GM18519 (cell line): ENCODE measurements around the gene AFG1L.
A peak's percentile ranks its signal among the peaks of the same experiment; 100 is the strongest.
"Not testable (repeated sequence)": the region's sequence is repeated elsewhere in the genome, so short reads cannot be mapped to it uniquely, and the experiment has no call there.

Experiments
- ATAC-seq: cut with Tn5 transposase; IDR thresholded peaks from one replicate; pipeline ENCODE4 v1.9.1; 2021; ENCODE audit warnings: mild to moderate bottlenecking, moderate library complexity; ENCODE audit not compliant: unreplicated experiment, low FRiP score

Gene AFG1L

GRCh38 chr6:108294727-108295625 lies at the start of gene AFG1L:
Gene AFG1L (plus strand): TSS chr6:108295054. CDS start chr6:108295080, 26 bp downstream.
- peak; percentile 55 for ATAC-seq

GRCh38 chr6:108245095-108245494 lies 49.8 kb upstream of the AFG1L start:
- not testable (repeated sequence) for ATAC-seq

GRCh38 chr6:108247965-108248536 lies 46.8 kb upstream of the AFG1L start:
- ATAC-seq, result no peak

- no peak for ATAC-seq
These were observed 44.5 kb upstream of the AFG1L start for GRCh38 chr6:108250240-108250866.

- no peak for ATAC-seq
These were observed 43.6 kb upstream of the AFG1L start for GRCh38 chr6:108251252-108251651.

- no peak for ATAC-seq
These were observed 42.8 kb upstream of the AFG1L start for GRCh38 chr6:108252055-108252454.

- no peak for ATAC-seq
These were observed 41.6 kb upstream of the AFG1L start for GRCh38 chr6:108253241-108253640.

GRCh38 chr6:108254433-108255410 lies 40.1 kb upstream of the AFG1L start:
- ATAC-seq, result no peak

GRCh38 chr6:108260126-108260808 lies 34.6 kb upstream of the AFG1L start:
- no peak for ATAC-seq

- ATAC-seq, result peak; percentile 78
These were observed 33.9 kb upstream of the AFG1L start, which contains the start of gene SNX3 for GRCh38 chr6:108260809-108261569. Gene SNX3 (minus strand): TSS chr6:108261040. CDS start chr6:108260921, 119 bp downstream.

- no peak for ATAC-seq
These were observed 31.5 kb upstream of the AFG1L start for GRCh38 chr6:108263371-108263770.

GRCh38 chr6:108268845-108269244 lies 26.0 kb upstream of the AFG1L start:
- no peak for ATAC-seq

GRCh38 chr6:108269955-108270354 lies 24.9 kb upstream of the AFG1L start:
- not testable (repeated sequence) for ATAC-seq

- no peak for ATAC-seq
These were observed 20.3 kb upstream of the AFG1L start for GRCh38 chr6:108274546-108274945.

- no peak for ATAC-seq
These were observed 18.9 kb upstream of the AFG1L start for GRCh38 chr6:108275976-108276375.

GRCh38 chr6:108277295-108277694 lies 17.6 kb upstream of the AFG1L start:
- ATAC-seq, result no peak

- ATAC-seq, result no peak
These were observed 17.0 kb upstream of the AFG1L start for GRCh38 chr6:108277831-108278230.

GRCh38 chr6:108285381-108285780 lies 9.5 kb upstream of the AFG1L start:
- ATAC-seq, result no peak

- no peak for ATAC-seq
These were observed 8.5 kb upstream of the AFG1L start for GRCh38 chr6:108286366-108286765.
